Measurements from ENCODE around the gene GPC6.

Gene GPC6

GRCh38 chr13:94033830-94034642 is 807.4 kb downstream of the GPC6 start:
- no peak overlapping the region for H3K4me3 ChIP-seq (ENCODE audit: control insufficient read depth, low read depth, low read length)
- DNase-seq (ENCODE audit: low read depth) = no peak
- TF ChIP-seq CTCF (IDR thresholded peaks at IDR 0.05; ENCODE audit: control insufficient read depth, insufficient read depth, low read depth, low read length, missing control alignments) = no peak

- DNase-seq (ENCODE audit: low read depth) = no peak
- TF ChIP-seq CTCF (IDR thresholded peaks at IDR 0.05; ENCODE audit: control insufficient read depth, insufficient read depth, low read depth, low read length, missing control alignments) = no peak
- no peak overlapping the region for H3K4me3 ChIP-seq (ENCODE audit: control insufficient read depth, low read depth, low read length)
Observed at GRCh38 chr13:94050039-94050438, 823.4 kb downstream of the GPC6 start.

GRCh38 chr13:94050686-94051085 is 824.1 kb downstream of the GPC6 start:
- DNase-seq (ENCODE audit: low read depth) = no peak
- H3K4me3 ChIP-seq (ENCODE audit: control insufficient read depth, low read depth, low read length) = no peak overlapping the region
- TF ChIP-seq CTCF (IDR thresholded peaks at IDR 0.05; ENCODE audit: control insufficient read depth, insufficient read depth, low read depth, low read length, missing control alignments) = no peak

GRCh38 chr13:94053986-94054593 is 827.5 kb downstream of the GPC6 start:
- H3K4me3 ChIP-seq (ENCODE audit: control insufficient read depth, low read depth, low read length) = no peak overlapping the region
- TF ChIP-seq CTCF (IDR thresholded peaks at IDR 0.05; ENCODE audit: control insufficient read depth, insufficient read depth, low read depth, low read length, missing control alignments) = no peak
- DNase-seq (ENCODE audit: low read depth) = no peak

- no peak overlapping the region for H3K4me3 ChIP-seq (ENCODE audit: control insufficient read depth, low read depth, low read length)
- TF ChIP-seq CTCF (IDR thresholded peaks at IDR 0.05; ENCODE audit: control insufficient read depth, insufficient read depth, low read depth, low read length, missing control alignments) = no peak
- no peak for DNase-seq (ENCODE audit: low read depth)
Observed at GRCh38 chr13:94056362-94056990, 829.9 kb downstream of the GPC6 start.

GRCh38 chr13:94057618-94058186 is 831.1 kb downstream of the GPC6 start:
- DNase-seq (ENCODE audit: low read depth) = no peak
- no peak for TF ChIP-seq CTCF (IDR thresholded peaks at IDR 0.05; ENCODE audit: control insufficient read depth, insufficient read depth, low read depth, low read length, missing control alignments)
- no peak overlapping the region for H3K4me3 ChIP-seq (ENCODE audit: control insufficient read depth, low read depth, low read length)
